Suprapubic skin (tissue), 3 donors: Measurements from ENCODE around the gene ZNF175.

Experiments
- CTCF ChIP-seq, 2 donors: fragments of 200-600 bp in 1 of 2; fragments of 450-650 bp in 1 of 2; sonication (generic) in 1 of 2; IDR thresholded peaks; one replicate each; pipeline ENCODE4 v1.5.1; 2016 to 2019; ENCODE audit warnings: antibody characterized with exemption in 2 of 2, mild to moderate bottlenecking in 1 of 2, moderate library complexity in 1 of 2
- POLR2A ChIP-seq, 2 donors: fragments of 450-650 bp; IDR thresholded peaks; one replicate each; pipeline ENCODE4 v1.6.1; 2017; ENCODE audit warnings: antibody characterized with exemption in 2 of 2, mild to moderate bottlenecking in 2 of 2, moderate library complexity in 2 of 2

GRCh38 chr19:51547397-51548212, 23.5 kb upstream of the ZNF175 start:
- no peak for TF ChIP-seq POLR2A (IDR thresholded peaks at IDR 0.05)
- TF ChIP-seq CTCF (IDR thresholded peaks at IDR 0.05) = no peak
